Activated T-cell treated with anti-CD3 and anti-CD28 coated beads for 1 hour (primary cell): ENCODE results near the gene MAEA.
"Not testable (repeated sequence)": the region's sequence is repeated elsewhere in the genome, so short reads cannot be mapped to it uniquely, and the experiment has no call there.

Experiments
- DNase-seq: peaks from one replicate; pipeline ENCODE4 v3.0.0-alpha.2; 2020; ENCODE audit warnings: low read depth

MAEA gene

GRCh38 chr4:1335193-1335883 lies 45.6 kb downstream of the MAEA start:
- DNase-seq = not testable (repeated sequence)

- no peak for DNase-seq
These were observed 46.4 kb downstream of the MAEA start for GRCh38 chr4:1336088-1336491.

DNA sequence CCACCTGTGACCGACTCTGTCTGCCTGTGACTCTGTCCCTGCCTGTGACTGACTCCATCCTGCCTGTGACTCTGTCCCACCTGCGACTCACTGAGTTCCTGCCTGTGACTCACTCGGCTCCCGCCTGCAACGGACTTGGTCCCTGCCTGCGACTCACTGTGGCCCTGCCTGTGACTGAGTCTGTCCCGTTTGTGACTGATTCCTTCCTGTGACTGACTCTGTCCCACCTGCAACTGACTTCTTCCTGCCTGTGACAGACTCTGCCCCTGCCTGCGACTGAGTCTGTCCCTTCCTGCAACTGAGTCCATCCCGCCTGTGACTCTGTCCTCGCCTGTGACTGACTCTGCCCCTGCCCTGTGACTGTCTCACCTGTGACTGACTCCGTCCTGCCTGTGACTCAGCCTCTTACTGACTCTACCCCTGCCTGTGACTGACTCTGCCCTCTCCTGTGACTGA lies 47.7 kb downstream of the MAEA start:
- peak; percentile 29 for DNase-seq

DNA sequence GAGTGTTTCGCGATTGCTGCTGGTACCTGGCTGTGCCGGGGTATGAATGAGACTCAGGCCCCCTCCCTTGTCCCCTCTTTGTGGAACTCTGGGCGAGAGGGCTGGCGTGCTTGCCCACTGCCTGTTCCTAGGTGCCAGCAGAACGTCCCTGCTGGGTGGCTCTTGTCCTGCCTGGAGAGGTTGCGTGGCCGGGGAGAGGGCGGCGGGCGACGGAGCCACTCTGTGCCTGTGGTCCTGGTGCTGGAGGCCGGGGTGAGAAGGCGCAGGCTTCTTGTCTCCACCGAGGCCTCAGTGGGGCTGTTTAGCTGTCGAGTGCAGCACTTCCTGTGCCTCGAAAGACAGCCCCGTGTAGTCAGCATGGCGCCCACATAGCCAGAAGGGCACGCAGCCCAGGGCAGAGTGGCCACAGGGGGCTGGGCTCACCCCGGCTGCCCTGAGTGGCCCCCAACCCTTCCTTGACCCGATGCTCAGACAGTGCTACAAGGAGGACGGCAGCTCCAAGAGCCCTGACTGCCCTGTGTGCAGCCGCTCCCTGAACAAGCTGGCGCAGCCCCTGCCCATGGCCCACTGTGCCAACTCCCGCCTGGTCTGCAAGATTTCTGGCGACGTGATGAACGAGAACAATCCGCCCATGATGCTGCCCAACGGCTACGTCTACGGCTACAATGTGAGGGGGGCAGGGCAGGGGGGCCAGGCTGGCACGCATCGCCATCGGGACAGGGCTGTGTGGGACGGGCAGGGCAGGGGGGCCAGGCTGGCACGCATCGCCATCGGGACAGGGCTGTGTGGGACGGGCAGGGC lies 48.5 kb downstream of the MAEA start:
- no peak for DNase-seq

DNA sequence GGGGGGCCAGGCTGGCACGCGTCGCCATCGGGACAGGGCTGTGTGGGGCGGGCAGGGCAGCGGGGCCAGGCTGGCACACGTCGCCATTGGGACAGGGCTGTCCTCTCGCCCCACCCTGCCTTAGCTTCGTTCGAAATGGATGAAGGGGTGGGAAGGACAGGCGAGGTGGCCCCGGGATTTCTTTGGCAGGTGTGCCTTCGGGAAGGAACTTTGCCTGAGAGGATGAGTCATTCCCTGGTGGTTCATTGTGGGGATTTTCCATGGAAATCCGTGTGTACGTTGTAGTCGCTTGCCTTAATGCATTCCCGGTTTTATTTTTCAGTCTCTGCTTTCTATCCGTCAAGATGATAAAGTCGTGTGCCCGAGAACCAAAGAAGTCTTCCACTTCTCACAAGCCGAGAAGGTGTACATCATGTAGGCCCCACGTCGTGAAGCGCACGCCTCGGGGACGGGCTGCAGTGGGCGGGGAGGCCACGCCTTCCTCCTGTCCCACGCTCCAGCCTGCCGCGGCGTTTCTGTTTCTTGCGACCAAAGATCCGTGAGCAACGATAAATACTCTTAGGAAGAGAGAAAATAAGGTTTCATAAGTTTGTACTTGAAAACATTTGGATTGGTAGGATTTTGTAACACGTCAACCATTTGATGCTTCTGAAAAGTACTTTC lies 49.2 kb downstream of the MAEA start:
- DNase-seq = no peak

GRCh38 chr4:1339489-1339888 lies 49.8 kb downstream of the MAEA start:
- DNase-seq = no peak

GRCh38 chr4:1340181-1340747 lies 50.6 kb downstream of the MAEA start:
- DNase-seq = no peak

DNA sequence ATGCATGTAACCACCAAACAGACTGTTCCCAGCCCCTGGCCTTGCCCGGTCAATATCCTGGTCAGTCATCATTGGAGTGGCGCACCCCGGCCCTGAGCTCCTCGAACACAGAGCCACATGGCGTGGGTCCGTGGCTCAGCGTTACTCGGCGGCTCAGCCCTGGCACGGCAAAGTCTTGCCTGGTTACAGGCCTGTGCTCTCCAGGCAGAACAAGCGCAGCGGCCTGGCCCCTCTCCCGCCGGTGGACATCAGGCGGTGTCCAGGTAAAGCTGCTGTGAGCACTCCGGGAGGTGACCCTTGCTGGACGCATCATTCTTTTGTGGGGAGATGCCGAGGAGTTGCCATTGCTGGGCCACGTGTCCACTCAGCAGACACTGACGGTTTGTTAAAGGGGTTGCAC lies 51.2 kb downstream of the MAEA start:
- DNase-seq = no peak

- no peak for DNase-seq
These were observed 52.3 kb downstream of the MAEA start for GRCh38 chr4:1342003-1342402.

GRCh38 chr4:1344696-1345095 lies 55.0 kb downstream of the MAEA start:
- DNase-seq = no peak

DNA sequence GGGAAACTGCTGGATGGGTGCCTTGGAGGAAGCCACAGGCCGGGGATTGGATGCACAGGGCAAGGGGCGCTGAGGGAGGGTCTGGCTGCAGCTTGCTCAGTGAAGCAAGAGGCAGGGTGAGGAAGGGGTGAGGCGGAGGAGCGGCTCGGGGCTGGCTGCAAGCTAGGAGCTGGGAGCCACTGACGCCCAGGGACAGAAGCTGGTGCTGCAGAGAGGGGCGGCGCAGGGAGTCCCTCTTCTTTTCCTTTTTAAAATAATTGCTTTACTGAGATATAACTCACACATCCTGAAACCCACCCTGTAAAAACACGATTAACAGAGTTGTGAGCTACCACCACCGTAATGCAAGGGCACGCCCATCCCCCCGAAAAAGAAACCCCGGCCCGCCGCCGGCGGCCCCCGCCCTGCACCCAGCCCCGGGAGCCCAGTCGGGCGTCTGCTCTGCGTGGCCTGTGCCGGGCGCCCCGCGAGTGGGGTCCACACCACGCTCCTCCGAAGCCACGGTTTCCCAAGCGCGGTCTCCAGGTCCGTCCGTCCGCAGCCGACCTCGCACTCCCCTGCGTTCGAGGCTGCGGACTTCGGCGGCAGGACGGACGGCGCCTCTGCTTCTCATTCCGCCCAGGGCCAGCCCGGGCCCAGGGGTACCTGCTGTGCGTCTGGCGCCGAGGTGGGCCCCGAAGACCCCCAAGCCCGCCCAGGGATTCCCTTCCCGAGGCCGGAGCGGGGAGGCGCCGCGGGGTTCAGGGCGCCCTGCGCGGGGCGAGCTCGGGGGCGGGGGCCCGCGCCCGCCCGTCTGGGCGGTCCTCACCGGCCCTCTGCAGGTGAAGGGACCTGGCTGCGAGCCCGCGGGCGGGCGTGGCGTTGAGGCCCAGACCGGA lies 56.5 kb downstream of the MAEA start:
- peak; percentile 27 for DNase-seq

DNA sequence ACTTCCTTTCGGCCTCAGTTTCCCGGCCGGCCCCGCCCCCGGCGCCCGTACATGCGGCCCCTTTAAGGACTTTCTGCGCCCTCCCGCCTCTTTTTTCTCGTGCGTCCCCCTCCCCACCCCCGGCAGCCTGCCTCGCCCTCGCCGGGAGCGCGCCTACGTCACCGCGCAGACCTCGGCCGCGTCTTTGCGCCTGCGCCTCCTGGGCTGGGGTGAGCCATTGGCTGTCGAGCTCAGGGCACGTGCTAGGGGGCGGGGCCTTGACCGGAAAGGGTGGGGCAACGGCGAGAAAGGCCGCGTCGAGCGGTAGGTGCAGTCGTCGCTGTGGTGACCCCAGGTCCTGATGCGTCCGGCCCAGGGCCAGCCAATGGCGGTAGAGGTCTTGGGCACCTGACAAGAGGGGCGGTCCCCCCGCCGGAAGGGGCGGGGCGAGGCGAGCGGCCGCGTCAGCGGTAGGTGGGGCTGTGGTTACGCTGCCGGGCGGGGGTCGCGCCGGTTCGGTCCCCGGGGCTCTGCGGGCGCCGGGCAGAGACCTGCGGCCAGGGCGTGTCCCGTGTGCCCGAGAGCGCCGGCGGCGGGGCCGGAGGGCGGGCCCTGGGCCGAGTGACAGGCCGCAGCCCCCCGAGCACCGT lies 57.2 kb downstream of the MAEA start, which contains the start of gene UVSSA:
TSS of gene UVSSA (plus strand) at position 428 of the 629 bp plus-strand sequence. CDS start 884 bp downstream, outside the sequence.
- peak; percentile 100 for DNase-seq

DNA sequence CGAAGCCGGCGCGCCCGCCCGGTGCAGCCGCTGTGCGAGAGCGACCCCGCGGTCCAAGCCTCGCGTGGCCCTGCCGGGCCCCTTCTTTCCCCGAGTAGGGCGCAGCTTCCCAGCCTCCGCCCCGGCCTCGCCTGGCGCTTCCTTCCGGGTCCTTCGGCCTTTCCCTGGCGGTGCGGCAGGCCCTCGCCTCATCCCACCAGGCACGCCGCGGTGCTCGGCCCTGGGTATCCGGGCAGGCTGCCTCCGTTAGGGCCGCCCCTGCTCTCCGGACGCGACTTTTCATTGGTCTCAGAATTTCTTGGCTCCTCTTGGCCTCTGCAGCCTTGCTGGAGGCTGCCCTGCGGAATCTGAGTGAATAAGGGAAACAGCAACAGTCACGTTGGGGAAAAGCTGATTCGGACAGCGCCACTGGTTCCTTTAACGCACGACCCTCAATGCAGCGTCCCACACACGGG lies 57.7 kb downstream of the MAEA start:
- no peak for DNase-seq

DNA sequence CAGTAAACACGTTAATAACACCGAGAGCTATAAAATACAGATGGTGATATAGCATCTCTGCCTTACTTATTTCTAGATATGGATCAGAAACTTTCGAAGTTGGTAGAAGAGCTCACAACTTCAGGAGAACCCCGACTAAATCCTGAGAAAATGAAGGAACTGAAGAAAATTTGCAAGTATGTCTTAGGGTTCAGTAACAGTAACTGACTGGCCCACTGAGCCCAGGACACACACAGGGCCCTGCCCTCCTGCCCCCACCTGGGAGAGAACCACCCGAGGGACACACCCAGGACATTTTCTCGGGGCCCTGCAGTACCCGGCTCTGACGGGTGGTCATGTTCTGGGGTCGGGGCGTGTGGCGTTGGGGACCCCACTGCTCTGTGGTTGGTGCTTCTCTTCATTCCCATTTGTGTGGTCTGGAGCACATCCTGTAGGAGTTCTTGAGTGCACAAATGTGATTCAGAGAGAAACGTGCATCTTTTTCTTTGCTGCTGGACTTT lies 58.4 kb downstream of the MAEA start:
- no peak for DNase-seq

DNA sequence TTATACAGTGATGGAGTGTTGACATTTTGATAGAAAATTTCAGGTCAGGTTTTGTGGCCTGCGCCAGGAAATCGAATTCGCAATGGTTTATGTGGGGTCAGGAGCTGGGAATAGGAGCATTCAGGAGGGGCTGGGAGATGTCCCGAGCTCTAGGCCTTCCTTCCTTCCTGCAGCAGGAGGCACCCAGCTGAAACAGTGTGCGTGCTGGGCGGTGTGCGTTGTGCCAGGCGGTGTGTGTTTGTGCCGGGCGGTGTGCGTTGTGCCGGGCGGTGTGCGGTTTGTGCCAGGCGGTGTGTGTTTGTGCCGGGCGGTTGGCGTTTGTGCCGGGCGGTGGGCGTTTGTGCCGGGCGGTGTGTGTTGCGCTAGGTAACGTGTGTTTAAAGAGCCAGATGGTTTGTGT lies 59.1 kb downstream of the MAEA start:
- DNase-seq = no peak

DNA sequence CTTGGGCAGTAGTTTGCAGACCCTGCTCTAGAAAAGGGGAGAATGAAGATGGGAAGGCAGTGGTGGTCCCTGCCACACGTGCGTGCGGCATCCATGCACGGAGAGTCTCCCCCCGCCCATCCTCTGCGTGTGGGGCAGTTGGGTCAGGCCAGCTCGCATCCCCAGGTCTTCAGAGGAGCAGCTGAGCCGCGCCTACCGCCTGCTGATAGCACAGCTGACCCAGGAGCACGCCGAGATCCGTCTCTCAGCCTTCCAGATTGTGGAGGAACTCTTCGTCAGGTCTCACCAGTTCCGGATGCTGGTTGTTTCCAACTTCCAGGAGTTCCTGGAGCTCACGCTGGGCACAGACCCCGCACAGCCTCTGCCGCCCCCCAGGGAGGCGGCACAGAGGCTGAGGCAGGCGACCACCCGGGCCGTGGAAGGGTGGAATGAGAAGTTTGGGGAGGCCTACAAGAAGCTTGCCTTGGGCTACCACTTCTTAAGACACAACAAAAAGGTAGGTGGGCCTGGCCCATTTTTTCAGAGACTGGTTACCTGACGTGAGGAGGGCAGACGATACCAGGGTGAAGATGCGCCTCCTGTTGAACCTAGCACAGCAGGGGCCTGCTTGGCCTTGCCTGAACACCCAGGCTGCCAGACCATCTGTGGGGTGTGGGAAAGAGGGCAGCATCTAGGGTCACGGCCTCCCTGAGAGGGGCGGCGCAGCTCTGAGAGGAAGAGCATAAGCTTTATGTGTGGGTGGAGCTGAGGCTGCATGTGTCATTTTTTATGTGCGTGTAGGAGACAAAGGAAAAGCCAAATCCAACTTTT lies 59.9 kb downstream of the MAEA start:
- no peak for DNase-seq

GRCh38 chr4:1350169-1350520 lies 60.5 kb downstream of the MAEA start:
- DNase-seq = no peak

DNA sequence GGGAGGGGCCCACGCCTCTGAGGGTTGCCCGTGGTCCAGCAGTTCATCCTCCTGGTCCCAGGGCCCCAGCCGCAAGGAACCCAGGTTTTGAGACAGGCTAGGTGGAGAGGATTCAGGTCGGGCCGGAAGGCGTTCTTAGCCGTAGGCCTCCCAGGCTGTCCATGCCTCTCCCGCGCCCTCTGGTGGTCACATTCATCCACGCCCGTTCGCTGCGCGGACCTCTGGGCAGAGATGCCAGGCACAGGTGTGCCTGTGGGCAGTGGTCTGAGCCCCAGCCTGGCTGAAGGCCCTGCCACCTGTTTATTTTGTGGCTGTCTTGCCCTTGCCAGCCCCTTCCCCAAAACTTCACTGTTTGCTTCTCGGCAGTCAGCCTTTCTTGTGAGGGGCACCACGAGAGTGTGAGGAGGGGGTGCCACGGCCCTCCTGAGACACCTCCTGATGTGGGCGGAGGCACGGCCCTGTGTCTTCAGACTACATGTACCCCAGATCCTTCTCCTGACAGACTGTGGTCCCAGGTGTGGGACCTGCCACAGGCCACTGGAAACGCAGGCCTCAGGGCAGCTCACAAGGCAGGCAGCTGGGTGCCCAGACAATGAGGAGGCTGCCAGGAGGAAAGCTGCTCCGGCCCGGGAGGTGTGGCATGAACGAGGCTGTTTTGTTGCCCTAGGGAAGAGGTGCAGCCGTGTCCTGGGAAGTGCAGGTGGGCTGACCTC lies 62.3 kb downstream of the MAEA start:
- peak; percentile 92 for DNase-seq

- no peak for DNase-seq
These were observed 62.8 kb downstream of the MAEA start for GRCh38 chr4:1352567-1352900.
